Hepatic stellate cell (primary cell): ENCODE results near the gene SSX2IP.
"Not testable (repeated sequence)": the region's sequence is repeated elsewhere in the genome, so short reads cannot be mapped to it uniquely, and the experiment has no call there.

Source experiments
- DNase-seq: peaks from one replicate; pipeline ENCODE4 v3.0.0; 2011; ENCODE audit warnings: low spot score

The SSX2IP gene

DNA sequence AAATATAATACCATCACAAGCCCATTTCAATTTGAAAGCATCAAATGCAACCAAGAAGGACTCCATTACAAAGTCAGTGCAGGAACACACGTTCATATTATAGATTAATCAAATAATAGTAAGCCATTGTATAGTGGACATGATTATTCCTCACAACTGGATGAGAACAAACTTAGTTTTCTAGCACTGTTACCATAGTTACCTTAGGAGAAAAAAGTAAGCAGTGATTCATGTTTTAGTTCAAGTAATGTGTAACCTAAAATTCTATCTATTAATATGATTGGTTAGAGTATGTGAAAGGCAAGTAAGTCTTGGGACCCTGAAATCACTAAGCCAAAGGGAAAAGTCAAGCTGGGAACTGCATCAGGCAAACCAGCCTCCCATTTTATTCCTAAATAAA lies 15.2 kb downstream of the SSX2IP start:
- no peak for DNase-seq

DNA sequence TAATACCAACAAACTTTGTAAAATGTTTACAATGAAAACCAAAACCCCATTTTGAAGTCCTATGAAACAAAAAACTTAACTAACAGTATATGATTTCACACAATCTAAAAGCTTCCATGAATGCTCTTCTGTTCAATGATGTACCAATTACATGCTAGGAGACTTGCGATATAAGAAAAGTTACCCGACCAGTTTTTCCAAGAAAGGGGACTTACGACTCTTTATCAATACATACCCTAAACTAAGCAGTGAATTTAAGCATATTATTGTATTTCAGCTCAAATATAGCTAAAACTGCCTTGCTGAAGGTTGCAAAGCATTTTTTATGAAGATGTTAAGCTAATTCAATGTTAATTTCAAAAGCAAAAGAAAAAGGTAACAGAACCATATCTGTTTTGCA lies 15.6 kb downstream of the SSX2IP start:
- no peak for DNase-seq

DNA sequence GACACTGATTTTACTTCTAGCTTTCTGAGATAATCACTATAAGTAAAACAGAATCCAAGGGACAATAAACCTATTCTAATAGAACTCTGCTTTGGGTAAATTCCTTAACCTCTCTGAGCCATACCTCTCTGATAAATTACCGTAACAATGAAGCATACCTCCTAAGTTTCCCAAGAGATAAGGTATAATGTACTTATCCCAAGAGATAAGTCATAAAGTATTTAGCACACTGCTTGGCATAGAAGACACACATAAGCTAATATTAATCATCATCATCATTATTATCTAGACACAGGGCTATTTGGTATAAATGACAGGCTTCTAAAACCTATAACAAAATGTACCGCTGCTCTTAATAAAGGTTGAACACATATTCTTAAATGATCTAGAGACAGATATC lies 16.2 kb downstream of the SSX2IP start:
- no peak for DNase-seq

DNA sequence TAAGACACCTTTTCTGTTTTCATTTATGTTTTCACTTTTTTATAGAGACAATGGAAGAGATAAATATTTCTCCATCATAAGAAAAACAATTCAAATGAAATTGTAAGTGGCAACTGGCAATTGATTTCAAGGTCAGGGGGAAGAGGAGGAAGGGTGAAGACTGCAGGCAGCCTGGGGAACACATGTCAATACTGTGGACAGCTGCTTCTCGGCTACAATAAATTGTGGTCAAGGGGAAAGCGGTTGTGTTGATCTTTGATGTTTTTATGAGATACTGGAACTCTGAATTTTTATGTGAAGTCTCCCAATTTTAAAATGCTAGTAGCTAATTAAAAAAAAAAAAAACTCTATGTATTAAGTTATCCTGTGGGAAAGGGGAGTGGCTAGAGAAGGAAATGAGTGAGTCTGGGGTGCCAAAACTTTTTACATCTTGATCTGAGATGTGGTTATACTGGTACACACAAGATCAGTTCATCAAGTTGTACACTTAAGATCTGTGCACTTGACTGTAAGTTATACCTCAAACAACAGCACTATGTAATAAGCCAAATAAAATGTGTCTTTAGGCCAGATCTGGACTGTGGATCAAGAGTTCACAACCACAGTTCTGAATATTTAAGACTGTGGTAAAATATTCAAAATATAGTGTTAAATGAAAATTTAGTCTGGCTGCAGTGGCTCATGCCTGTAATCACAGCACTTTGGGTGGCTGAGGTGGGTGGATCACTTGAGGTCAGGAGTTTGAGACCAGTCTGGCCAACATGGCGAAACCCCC lies 18.0 kb downstream of the SSX2IP start:
- no peak for DNase-seq

DNA sequence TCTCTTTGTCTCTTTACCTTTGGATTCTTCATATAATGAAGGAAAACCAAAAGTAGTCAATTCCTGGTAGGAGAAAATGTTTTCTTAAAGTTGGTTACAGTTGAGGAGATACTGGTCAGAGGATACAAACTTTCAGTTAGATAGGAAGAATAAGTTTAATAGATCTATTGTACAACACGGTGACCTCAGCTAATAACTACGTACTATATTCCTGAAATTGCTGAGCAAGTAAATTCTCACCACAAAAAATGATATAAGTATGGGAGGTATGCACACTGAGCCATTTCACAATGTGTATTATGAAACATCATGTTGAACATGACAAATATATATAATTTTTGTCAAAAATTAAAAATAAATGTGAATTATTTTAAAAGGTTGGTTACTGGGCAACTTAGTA lies 20.4 kb downstream of the SSX2IP start:
- no peak for DNase-seq

DNA sequence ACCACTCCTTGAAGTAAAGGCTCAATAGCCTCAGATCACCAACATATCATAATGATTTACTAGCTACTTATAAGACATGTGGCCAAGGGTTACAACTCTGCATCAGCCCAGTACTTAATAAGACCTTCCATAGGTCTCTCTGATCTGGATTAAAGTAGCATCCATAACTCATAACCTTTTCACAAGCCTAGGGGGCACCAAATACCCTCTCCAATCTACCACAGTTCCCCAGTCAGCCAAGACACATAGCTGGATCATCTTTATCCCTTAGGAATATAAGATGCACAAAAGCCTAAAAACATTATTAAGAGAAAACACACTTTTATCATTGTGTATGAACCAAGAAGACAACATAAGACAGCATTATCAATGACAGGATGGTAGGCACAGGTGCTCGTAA lies 22.1 kb downstream of the SSX2IP start:
- DNase-seq, result no peak

DNA sequence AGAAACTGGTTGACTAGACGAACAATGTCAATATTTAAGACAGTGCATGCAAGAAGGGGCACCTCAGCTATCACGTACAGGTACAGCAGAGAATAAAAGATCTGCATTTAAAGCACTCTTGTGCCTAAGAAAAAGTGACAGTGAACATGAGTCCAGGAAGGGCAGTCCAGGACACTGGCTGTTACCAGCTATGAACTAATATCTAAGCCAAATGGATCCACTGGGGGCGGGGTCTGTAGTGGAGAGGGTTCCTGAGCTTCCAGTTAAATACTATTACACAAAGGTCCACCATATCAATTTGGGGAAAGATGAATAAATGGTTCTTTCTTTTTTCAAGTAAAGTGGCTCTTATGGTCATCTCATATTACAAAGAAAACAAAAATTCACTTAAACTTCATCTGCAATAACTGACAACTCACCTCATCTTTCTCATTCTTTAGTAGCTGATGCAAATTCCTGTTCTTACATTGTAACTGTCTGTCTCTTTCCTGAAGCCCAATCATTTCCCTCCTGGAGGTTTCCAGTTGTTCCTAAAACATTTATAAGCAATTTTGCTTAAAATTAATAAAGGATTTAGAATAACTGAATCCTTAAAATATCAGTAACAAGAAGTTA lies 24.5 kb downstream of the SSX2IP start:
- no peak for DNase-seq

DNA sequence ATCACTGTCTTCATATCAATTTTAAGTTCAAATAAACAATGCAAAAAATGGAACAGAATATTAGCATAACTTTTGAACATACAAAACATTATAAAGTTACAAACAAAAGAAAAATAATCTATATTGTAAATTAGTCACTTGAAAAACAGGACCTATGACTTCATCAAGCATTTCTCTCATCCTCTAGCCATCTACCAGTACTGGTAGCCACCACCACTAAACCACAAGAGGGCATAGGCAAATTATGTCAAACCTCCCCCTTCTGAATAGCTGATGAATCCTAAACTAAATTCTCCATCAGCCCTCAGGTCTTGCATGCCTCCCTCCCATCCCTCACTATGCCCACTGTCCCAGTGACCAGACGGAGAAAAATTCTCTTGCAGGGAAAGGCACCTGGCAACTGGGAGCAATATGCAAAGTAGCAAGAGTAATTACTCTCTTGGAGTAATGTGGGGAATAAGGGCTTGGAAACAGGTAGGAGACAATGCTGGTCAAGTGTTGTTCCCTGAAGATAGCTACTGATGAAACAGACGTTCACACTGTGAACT lies 37.1 kb downstream of the SSX2IP start:
- peak; percentile 33 for DNase-seq

DNA sequence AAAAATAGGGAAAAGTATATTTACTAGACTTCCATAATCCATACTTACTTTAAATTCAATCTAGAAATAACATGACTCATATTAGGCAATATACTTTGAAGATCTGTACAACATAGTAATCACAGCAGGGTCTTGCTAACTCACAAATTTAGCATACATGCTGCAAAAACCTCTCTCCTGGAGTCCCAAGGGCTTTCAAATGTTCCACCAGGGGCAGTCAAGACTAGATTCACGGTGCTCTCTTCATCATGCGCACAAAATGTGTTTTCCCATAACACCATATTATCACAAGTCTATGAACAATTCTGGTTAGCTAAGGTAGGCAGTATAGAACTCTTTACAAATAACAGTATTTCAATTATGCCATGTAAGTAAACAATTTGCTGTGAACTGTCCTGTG lies 45.8 kb downstream of the SSX2IP start:
- DNase-seq, result no peak

DNA sequence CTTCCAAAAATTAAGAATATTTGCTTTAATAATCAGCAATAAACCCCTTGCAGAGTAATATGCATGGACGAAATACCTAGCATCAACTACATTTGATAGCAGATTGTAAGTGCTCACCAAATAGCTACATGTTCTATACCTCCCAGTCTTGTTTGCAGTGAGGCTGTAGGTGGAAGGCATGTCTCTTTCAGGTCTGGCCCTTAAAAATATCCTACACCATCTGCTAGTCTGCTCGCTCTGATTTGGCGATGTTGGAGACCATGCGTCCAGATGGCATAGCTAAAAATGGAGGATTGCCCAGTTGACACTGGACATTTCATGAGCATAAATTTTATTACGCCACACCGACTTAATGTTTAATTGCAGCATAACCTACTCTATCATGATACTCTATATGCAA lies 47.1 kb downstream of the SSX2IP start:
- no peak for DNase-seq

DNA sequence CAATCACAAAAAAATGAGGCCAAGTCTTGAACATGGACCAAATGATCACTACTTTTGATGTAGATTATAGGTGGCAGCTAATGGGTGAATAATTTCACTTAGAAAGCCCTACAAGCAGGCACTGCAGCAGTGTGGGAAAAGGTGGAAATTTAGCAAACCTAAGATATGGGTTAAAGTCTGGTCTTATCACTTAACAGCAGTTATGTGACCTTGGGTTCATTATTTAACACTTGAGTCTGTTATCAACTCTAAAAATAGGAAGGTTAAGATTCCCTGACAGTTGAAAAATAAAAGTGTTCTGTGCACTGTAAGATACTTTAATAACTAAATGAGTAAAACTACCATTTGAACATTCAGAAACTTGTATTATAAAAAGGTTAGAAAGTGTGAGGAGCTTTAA lies 47.5 kb downstream of the SSX2IP start:
- DNase-seq, result no peak

DNA sequence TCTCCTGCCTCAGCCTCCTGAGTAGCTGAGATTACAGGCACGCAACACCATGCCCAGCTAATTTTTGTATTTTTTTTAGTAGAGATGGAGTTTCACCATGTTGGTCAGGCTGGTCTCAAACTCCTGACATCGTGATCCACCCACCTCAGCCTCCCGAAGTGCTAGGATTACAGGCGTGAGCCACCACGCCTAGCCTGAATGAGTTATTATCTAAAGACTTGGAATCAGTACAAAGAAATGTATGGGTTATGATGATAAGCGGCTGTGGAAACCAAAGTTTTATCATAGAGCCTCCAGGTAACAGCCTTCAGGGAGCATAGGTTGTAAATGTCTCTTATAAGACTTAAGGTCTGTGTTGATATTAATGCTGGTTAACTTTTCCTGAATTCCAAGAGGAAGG lies 50.5 kb downstream of the SSX2IP start:
- not testable (repeated sequence) for DNase-seq

DNA sequence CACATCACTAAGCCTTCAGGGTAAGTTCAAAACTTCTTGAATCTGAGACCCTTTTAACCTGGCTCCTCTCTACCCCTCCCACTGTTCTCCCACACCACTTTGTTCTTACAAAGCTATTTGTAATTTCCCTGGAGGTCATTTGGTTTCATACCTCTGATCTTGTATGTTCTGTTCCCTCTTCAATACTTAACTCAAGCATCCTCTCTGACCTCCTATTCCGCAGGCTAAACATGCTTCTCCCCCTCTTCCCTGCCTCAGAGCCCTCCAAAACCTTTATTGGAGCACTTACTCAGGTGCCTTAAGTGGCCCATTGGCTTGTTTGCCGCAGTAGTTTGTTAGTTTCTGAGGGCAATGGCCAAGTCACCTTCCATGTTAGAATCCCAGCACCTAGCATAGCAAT lies 54.8 kb downstream of the SSX2IP start:
- no peak for DNase-seq

DNA sequence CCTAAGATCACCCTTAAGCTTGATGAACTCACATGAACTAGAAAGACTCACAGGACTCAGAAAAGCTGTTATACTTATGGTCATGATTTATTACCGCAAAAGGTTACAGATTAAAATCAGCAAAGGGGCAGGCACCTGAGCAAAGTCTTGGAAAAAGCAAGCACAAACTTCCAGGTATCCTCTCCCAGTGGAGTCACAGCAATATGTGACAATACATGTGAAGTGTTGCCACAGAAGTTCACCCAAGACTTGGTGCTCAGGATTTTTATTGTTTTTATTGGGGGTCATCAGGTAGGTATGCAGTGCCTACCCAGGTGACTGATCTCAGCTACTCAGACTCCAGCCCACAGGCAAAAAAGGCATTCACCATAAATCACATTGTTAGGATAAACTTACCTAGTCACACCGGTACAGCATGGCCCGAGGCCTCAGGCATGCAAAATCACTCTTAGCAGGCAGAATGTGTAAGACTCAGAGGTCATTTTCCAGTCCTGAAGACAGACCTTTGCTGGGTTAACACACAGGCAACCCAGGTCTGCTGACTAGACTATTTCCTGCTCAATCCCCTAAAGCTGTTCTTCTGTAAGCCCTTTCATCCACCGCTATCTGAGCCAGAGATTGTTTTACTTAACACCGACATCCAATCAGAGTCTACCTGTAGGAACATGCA lies 55.6 kb downstream of the SSX2IP start:
- DNase-seq, result no peak

DNA sequence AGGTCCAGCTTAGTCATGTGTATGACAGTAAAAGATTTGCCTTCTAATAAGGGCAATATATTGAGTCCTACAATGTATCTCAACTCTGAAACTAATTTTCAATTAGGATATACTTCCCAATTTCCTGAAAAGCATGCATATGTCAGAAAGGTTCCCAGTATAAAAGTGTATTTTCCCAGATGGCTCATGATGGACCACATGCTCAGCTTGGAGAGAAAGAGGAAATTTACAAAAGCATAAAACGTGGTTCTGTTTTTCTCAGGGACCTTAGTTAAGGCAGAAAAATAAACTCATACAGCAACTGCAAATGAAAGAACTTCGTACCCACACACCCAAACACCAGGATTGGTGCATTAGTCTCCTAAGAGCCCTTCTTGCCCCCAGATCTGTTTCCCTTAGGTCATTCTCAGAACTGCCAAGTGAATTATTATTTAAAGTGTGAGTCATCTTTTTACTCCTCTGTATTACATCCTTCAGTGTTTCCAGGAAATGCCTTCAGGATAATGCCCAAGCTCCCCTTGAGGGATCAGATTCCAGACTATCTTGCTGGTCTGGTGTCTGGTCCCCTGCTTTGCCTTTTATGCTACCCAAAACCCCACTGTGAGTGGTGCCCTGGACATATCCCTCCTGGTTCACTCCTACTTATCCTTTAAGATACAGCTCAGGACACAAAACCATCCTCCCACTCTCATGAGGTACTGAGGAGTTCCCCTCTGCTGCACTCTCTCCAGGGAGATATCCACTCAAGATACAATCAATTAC lies 57.4 kb downstream of the SSX2IP start:
- peak; percentile 41 for DNase-seq

DNA sequence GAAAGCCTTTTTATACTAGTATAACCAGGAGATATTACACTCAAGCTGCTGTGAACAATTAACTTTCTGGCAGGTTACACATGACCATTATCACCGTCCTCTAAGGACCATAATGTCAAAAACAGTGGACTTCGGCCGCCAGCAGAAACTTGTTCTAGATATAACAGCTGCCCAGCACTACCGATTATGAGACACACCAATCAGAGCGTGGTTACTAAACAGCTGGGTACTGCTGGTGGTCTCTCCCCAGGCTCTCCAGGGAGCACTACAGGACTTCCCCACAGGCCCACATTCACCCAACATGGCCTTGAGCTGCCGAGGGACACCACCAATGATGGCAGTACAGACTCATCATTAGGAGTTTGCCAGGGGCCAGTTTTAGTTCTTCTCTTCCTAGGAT lies 58.1 kb downstream of the SSX2IP start:
- no peak for DNase-seq

DNA sequence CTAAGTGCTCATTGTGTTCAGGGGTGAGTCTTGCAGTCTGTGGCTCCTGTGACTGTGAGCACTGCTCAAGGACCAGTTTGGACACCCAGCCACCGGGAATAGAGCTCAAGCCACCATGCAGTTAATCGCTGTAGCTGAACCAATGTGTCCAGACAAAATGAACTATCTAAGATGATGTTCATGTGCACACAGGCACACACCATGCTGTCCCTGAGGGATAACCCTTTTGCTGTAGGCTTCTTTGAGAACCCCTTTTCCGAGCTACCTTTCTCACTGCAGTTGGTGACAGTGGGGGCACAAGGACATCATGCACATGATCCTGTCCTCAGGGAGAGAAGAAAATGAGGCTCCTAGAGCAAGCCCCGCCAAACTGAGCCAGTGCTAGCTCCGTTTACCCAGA lies 65.4 kb downstream of the SSX2IP start:
- DNase-seq, result no peak

DNA sequence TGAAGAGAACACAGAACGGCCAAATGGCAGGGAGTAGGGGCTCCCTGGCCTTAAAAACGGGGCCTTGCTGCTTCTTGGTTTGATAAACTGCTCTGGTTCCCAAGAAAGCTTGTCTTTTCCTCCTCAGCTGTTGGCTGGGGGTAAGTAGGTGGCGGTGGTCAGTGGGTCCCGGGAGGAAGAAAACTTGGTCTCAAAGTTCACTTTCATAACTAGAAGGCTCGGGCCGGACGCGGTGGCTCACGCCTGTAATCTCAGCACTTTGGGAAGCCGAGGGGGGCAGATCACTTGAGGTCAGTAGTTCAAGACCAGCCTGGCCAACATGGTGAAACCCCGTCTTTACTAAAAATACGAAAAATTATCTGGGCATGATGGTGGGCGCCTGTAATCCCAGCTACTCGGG lies 68.7 kb downstream of the SSX2IP start:
- no peak for DNase-seq

DNA sequence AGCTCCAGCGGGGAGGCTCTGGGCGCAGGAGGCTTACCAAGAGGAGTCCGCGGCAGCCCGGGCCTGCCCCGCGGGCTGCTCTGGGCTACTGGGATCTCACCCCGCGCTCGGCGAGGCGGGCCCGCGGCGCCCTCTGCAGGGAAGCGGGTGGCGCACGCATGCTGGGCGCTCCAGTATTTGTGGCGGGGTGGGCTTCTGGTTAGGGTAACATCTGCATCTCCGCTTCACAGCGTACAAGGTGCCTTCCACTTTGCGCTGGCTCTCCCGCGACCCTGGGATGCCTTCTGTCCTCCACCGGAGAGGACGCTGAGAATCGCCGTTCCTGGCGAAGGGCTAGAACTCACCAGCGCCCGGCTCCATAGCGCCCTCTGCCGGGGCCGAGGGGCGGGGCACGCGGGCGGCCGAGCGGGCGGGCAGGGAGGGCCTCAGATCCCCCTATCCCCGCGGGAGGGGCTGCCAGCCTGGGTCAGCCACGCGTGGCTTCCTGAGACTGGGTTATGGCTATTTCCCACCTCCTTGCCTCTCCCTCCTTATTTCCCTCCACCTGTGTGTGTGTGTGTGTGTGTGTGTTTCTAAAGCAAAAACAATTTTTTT lies 69.4 kb downstream of the SSX2IP start:
- DNase-seq, result peak; percentile 70

DNA sequence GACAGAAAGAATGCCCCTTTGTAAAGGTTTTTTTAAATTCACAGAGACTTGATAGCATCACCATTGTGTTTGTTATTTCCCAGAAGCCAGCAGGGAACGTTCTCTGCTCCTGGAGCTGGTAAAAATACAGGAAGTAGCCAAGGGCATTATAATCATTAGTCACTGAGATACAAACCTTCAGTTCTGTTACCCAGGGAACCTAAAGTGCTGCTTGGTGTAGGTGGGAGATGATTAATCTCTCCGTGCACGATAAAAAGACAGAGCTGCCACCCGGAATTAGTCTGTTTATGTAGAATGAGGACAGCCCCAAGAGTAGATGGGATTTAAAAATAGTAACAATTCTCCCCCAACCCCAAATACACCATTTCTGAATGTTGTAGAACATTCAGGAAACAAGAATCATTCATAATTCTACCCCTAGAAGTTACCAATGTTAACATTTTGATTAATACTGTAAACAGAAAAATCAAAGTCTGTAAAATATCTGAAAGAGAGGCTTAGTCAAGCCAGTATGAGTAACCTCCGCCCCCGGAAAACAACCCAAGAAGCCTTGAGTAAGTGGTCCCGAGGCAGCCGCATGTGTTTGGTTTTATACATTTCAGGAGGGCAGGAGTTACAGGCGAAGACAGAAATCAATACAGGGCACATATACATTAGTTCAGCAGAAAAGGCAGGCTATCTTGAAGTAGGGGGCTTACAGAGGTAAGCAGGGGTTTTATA lies 70.7 kb downstream of the SSX2IP start:
- DNase-seq, result peak; percentile 65

DNA sequence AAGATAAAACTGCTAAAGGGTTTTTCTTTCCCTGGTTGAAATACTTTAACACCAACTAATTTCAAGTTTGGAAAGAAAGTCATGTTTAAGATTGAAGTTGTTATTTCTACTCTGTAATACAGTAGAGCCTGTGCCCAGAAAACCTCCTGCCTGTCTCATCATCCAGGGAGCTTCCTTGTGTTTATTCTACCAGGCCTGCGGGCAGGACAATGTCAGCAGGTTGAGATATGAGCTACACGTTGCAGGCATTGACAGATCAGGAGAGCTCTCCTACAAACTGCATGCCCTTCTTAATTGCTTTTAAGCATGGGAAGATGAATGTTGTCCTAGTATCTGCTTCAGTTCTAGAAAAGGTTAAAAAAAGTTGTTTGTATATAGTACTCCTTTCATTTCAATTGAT lies 72.9 kb downstream of the SSX2IP start:
- no peak for DNase-seq
